SK-MEL-5 (cell line): Measurements from ENCODE around the gene PLAAT2. TPM values are rescaled to one million over a fixed set of nuclear protein-coding genes. Genes with fewer than 3 reads are reported as not detected.
"Not testable (repeated sequence)": the region's sequence is repeated elsewhere in the genome, so short reads cannot be mapped to it uniquely, and the experiment has no call there.

Experiments
- DNase-seq: peaks from one replicate; pipeline ENCODE4 v3.0.0-alpha.2; 2016; ENCODE audit warnings: low read depth, low spot score
- in situ Hi-C: cut with HindIII; loops from 2 replicates; pipeline ENCODE4 v1.10.0; 2016; ENCODE audit warnings: low sequenced_read_pairs, high pct_unique_total_duplicates, low pct_unique_long_range_greater_than_20kb
- total RNA-seq: library from RNA; depleted of rRNA; stranded (reverse); fragments of >200 nt; shearing (Covaris generic); gene quantifications from 2 replicates; pipeline ENCODE4 v1.2.3, GENCODE V29; 2014

PLAAT2 gene
- total RNA-seq, 1 experiment from 2014 or later, result not detected

GRCh38 chr11:63554877-63555223, 8.3 kb downstream of the PLAAT2 start:
- in situ Hi-C loops, result no loop called here
- DNase-seq, result no peak

GRCh38 chr11:63553759-63554158, 9.4 kb downstream of the PLAAT2 start:
- in situ Hi-C loops, result no loop called here
- DNase-seq, result no peak

- in situ Hi-C loops, result no loop called here
- no peak for DNase-seq
Observed at GRCh38 chr11:63552921-63553320, 10.3 kb downstream of the PLAAT2 start.

GRCh38 chr11:63551889-63552266, 11.3 kb downstream of the PLAAT2 start:
- in situ Hi-C loops, result no loop called here
- no peak for DNase-seq

GRCh38 chr11:63551091-63551888, 11.9 kb downstream of the PLAAT2 start:
- no peak for DNase-seq
- in situ Hi-C loops, result no loop called here

- DNase-seq, in situ Hi-C loops: not testable (repeated sequence)
Observed at GRCh38 chr11:63550156-63550700, 13.0 kb downstream of the PLAAT2 start.

GRCh38 chr11:63549411-63549810, 13.8 kb downstream of the PLAAT2 start:
- DNase-seq, result no peak
- in situ Hi-C loops, result no loop called here

GRCh38 chr11:63548178-63548577, 15.0 kb downstream of the PLAAT2 start:
- DNase-seq, result no peak
- in situ Hi-C loops, result no loop called here

- in situ Hi-C loops, result no loop called here
Observed at GRCh38 chr11:63547061-63547460, 16.1 kb downstream of the PLAAT2 start.

GRCh38 chr11:63543711-63544110, 19.5 kb downstream of the PLAAT2 start:
- no peak for DNase-seq
- in situ Hi-C loops, result no loop called here

More at GRCh38 chr11:63547061-63547460, 16.1 kb downstream of the PLAAT2 start:
- no peak for DNase-seq

GRCh38 chr11:63542506-63542905, 20.7 kb downstream of the PLAAT2 start:
- in situ Hi-C loops, DNase-seq: not testable (repeated sequence)

GRCh38 chr11:63537293-63538101, 25.7 kb downstream of the PLAAT2 start:
- in situ Hi-C loops, result no loop called here
- no peak for DNase-seq

GRCh38 chr11:63536669-63537292, 26.4 kb downstream of the PLAAT2 start, which contains the start of gene PLAAT4:
Gene PLAAT4, plus strand, starts transcription at chr11:63536808. Its CDS starts 61 bp downstream, at chr11:63536869.
- in situ Hi-C loops, result no loop called here
- no peak for DNase-seq

- in situ Hi-C loops, result no loop called here
- DNase-seq, result no peak
Observed at GRCh38 chr11:63535734-63536133, 27.4 kb downstream of the PLAAT2 start.

- no peak for DNase-seq
- in situ Hi-C loops, result no loop called here
Observed at GRCh38 chr11:63534895-63535461, 28.2 kb downstream of the PLAAT2 start.

- in situ Hi-C loops, result no loop called here
Observed at GRCh38 chr11:63534076-63534475, 29.1 kb downstream of the PLAAT2 start.

GRCh38 chr11:63532799-63533475, 30.2 kb downstream of the PLAAT2 start:
- in situ Hi-C loops, result no loop called here
- DNase-seq, result no peak

More at GRCh38 chr11:63534076-63534475, 29.1 kb downstream of the PLAAT2 start:
- DNase-seq, result no peak
